Hematopoietic multipotent progenitor cell treated with erythropoietin and hydrocortisone succinate and interleukin-3 and kit ligand, for 4 days (in vitro differentiated cells): ENCODE results near the gene PEX16.

Source experiments
- DNase-seq: peaks from one replicate; pipeline ENCODE4 v3.0.0-alpha.2; 2015

The PEX16 gene

DNA sequence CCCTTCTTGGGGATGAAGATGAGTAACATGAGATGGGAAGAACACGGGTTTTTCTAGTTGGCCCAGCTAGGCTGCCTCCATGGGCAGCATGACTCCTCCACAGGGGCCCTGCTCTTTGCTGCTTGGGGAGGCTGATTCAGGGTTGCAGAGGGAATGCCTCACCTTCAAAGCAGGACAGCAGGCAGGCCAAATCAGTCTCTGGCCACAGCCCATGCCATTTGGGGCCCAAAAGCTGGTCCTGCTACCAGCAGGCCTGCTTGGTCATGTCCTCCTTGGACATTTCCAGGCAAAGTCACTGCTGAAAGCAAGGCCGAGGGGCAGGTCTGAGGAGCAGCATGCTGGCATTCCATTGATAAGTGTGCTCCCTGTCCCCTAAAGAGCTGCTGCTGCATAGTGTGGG lies 46.0 kb downstream of the PEX16 start:
- DNase-seq: no peak

DNA sequence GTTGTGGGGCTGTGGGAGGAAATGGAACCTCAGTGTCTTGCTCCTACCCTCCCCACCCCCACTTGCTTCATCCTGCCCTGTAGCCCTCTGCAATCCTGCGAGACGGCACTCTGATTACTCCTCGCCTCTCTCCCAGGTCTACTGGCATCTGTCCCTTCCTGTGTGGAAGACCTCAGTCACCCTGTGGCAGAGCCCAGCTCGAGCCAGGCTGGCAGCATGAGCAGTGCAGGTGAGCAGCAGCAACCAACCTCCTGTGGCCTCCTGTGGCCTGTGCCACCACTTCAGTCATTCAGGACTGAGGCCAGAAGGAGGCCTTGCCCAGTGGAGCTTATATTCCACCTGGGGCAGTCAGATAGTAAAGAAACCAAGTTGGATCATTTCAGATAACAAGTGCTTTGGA lies 47.0 kb downstream of the PEX16 start:
- DNase-seq: no peak

DNA sequence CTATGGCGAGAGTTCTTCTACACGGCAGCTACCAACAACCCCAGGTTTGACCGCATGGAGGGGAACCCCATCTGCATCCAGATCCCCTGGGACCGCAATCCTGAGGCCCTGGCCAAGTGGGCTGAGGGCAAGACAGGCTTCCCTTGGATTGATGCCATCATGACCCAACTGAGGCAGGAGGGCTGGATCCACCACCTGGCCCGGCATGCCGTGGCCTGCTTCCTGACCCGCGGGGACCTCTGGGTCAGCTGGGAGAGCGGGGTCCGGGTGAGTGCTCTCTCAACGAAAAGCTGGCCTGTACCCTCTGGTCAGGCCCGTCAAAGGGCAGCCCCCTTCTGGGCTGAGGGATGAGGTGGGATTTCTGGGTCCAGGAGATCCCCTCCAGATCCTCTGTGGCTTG lies 48.1 kb downstream of the PEX16 start:
- DNase-seq: no peak

DNA sequence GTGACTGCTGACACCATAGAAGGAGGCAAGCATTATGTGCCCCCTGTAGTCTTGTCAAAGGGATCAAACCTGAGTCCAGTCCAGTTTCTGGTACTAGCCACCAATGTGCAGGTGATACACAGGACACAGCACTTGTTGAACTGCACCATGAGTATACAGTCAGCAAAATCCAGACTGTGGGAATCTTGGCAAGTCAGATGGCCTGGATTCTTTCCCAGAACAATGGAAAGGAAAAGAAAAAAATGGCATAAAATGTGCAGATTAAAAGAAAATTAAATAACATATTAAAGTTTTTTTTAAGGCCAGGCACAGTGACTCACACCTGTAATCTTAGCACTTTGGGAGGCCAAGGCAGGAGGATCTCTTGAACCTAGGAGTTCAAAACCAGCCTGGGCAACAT lies 53.6 kb downstream of the PEX16 start:
- DNase-seq: no peak

DNA sequence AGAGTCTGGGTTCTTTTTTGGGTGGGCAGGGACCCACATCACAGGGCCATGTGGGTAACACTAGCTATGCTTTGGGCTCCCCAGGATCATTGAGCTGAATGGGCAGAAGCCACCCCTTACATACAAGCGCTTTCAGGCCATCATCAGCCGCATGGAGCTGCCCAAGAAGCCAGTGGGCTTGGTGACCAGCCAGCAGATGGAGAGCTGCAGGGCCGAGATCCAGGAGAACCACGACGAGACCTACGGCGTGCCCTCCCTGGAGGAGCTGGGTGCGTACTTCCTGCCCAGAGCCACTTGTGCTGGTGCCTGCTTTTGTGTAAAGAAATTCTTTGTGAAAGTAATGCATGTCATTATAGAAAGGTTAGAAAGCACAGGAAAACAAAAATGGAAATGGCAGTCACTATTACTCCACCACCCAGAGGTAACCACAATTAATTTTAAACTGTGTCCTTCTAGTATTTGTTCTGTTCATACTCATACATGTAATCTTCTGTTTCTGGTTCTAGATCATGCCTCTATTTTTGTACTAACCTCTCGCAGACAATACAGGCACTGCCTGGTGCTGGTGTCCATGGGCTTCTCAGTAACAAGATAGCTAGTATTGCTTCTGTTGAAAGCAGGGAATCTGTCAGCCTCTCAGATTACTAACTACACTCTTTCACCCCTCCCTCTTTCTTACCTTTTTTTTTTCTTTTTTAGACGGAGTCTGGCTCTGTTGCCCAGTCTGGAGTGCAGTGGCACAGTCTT lies 56.7 kb downstream of the PEX16 start:
- DNase-seq: no peak

DNA sequence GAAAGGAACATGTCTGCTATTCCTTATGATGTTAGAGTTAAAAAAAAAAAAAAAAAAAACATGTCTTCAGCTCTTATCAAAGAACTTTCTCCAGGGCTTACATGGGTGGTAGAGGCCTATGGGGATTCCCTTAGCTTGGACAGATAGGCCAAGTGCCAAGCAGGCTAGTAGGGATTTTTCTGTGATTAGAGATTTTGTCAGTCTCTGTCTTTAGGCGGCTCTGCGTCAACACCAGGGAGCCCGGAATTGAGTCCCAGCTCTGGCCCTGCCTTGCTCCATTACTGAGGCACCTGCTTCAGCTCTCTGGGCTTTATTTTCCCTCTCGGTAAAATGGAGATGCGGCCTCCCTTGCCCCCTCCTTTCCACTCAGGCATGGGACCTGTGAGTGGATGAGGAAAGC lies 57.3 kb downstream of the PEX16 start:
- DNase-seq: no peak
